Subcutaneous adipose tissue (tissue), 4 donors: Measurements from ENCODE around the gene CCN5. TPM values are rescaled to one million over a fixed set of nuclear protein-coding genes. Genes with fewer than 3 reads are reported as not detected.

Experiments used
- total RNA-seq, 4 donors: library from RNA; depleted of rRNA; stranded (reverse); fragments of >200 nt; gene quantifications; one replicate each; pipeline ENCODE4 v1.1.0, GENCODE V29; 2016
- TF ChIP-seq, protein P1 (sequence below): fragments of 450-650 bp; IDR thresholded peaks from one replicate; pipeline ENCODE4 v1.5.1; 2016; ENCODE audit warnings: low read depth, mild to moderate bottlenecking, control low read depth, antibody characterized with exemption, moderate library complexity

The CCN5 gene
- total RNA-seq, 4 donors from 2014 or later, result 153 to 1,717 (median 223) TPM

GRCh38 chr20:44769481-44769863, 54.3 kb downstream of the CCN5 start:
- TF ChIP-seq, protein P1, sequence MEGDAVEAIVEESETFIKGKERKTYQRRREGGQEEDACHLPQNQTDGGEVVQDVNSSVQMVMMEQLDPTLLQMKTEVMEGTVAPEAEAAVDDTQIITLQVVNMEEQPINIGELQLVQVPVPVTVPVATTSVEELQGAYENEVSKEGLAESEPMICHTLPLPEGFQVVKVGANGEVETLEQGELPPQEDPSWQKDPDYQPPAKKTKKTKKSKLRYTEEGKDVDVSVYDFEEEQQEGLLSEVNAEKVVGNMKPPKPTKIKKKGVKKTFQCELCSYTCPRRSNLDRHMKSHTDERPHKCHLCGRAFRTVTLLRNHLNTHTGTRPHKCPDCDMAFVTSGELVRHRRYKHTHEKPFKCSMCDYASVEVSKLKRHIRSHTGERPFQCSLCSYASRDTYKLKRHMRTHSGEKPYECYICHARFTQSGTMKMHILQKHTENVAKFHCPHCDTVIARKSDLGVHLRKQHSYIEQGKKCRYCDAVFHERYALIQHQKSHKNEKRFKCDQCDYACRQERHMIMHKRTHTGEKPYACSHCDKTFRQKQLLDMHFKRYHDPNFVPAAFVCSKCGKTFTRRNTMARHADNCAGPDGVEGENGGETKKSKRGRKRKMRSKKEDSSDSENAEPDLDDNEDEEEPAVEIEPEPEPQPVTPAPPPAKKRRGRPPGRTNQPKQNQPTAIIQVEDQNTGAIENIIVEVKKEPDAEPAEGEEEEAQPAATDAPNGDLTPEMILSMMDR, result no peak

DNA sequence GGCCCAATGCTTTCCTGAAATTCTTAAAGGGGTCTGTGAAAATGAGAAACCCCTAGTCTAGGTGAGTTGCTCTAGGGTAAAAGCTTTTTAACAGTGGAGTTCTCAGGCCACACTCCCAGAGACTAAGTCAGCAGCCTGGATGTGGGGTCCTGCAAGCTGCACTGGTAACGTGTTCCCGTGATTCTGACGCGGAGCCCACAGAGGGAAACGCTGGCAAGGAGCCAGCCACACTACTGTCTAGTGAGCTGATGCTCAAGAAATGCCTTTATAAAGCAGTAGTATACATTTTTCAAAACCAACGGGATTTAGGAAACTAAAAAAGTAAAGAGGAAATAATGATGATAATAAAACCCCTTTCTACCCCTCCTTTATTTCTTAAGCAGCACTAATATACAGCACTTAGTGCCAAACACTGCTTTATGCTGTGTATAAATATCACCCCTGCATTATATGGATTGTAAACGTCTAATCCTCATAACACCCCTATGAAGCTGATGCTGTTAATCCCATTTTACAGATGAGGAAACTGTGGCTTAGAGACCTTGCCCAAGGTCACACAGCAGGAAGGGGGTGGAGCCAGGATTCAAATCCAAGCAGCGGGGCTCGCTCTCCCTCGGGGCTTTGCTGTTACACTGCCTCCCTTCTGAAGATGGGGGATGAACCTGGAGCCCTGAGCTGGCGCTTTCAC, 55.5 kb downstream of the CCN5 start:
- TF ChIP-seq, protein P1, result no peak

GRCh38 chr20:44771172-44771535, 56.0 kb downstream of the CCN5 start:
- TF ChIP-seq, protein P1, result no peak

- TF ChIP-seq, protein P1, result no peak
Observed at GRCh38 chr20:44772636-44773035, 57.5 kb downstream of the CCN5 start.

GRCh38 chr20:44773070-44773829, 58.1 kb downstream of the CCN5 start:
- TF ChIP-seq, protein P1, result no peak

GRCh38 chr20:44776980-44777379, 61.8 kb downstream of the CCN5 start:
- TF ChIP-seq, protein P1, result no peak

Other genes starting within 250 kb of the CCN5 start
- gene TTPAL, start 239.5 kb upstream of the CCN5 start, total RNA-seq, result 10 to 100 TPM; 19.2 to 28.0 (median 23.1) TPM
- gene SERINC3, start 193.3 kb upstream of the CCN5 start, total RNA-seq, result 100 to 1,000 TPM; 137 to 178 (median 148) TPM
- 10 to 100 TPM; 70.2 to 98.0 (median 77.7) TPM for gene PKIG, start 132.8 kb upstream of the CCN5 start, total RNA-seq
- gene ADA, start 63.7 kb upstream of the CCN5 start, total RNA-seq, result 10 to 100 TPM; 19.4 to 34.8 (median 22.6) TPM
- 1 to 10 TPM; 1.3 to 4.5 (median 2.6) TPM for gene KCNK15, start 30.5 kb downstream of the CCN5 start, total RNA-seq
- under 1 TPM in 2 of 4 donors, not detected in 2; 0.34 to 0.44 TPM for gene RIMS4, start 95.2 kb downstream of the CCN5 start, total RNA-seq
- gene YWHAB, start 170.3 kb downstream of the CCN5 start, total RNA-seq, result 100 to 1,000 TPM; 119 to 184 (median 143) TPM
- 1 to 10 TPM; 5.5 to 8.5 (median 6.9) TPM for gene PABPC1L, start 194.7 kb downstream of the CCN5 start, total RNA-seq
- 10 to 100 TPM in 1 of 4 donors, 1 to 10 TPM in 3; 7.1 to 10.6 (median 8.3) TPM for gene TOMM34, start 245.0 kb downstream of the CCN5 start, total RNA-seq